MCF 10A (cell line): ENCODE measurements around the gene CAMK1D. TPM values are rescaled to one million over a fixed set of nuclear protein-coding genes. Genes with fewer than 3 reads are reported as not detected.

Experiments used
- BruUV-seq: library from RNA; stranded (reverse); fragments of 400-500 nt; replicated peaks from 2 replicates; lab custom pipeline; 2021; lab: Mats Ljungman, UMichigan
- CTCF ChIA-PET: fragments of 300-600 bp; sonication (Branson Sonifier 250); formaldehyde crosslinking; extraction: SDS; loops from one replicate; lab custom pipeline; 2021; ENCODE audit warnings: antibody characterized with exemption, inconsistent platforms; lab: Yijun Ruan, JAX
- POLR2A ChIA-PET: fragments of 300-600, 350-650 bp; sonication (Branson Sonifier 250); formaldehyde crosslinking; extraction: SDS; loops from one replicate; lab custom pipeline; 2020; ENCODE audit warnings: antibody characterized with exemption, inconsistent platforms; lab: Yijun Ruan, JAX
- DNase-seq: peaks from one replicate; pipeline ENCODE4 v3.0.0-alpha.2; 2018; ENCODE audit not compliant: unreplicated experiment
- H3K27ac Mint-ChIP-seq: one replicate; pipeline ENCODE4 v1.8.0; 2022; ENCODE audit warnings: mild to moderate bottlenecking, low read depth, mixed read lengths; ENCODE audit not compliant: unreplicated experiment
- H3K27me3 Mint-ChIP-seq: one replicate; pipeline ENCODE4 v1.8.0; 2022; ENCODE audit warnings: mixed read lengths; ENCODE audit not compliant: insufficient read depth, unreplicated experiment
- H3K36me3 Mint-ChIP-seq: one replicate; pipeline ENCODE4 v1.8.0; 2022; ENCODE audit warnings: mild to moderate bottlenecking, moderate library complexity, mixed read lengths; ENCODE audit not compliant: insufficient read depth, unreplicated experiment
- H3K4me1 Mint-ChIP-seq: one replicate; pipeline ENCODE4 v1.8.0; 2022; ENCODE audit warnings: mixed read lengths; ENCODE audit not compliant: insufficient read depth, unreplicated experiment
- H3K4me3 Mint-ChIP-seq: one replicate; pipeline ENCODE4 v1.8.0; 2022; ENCODE audit warnings: mild to moderate bottlenecking, moderate library complexity, mixed read lengths; ENCODE audit not compliant: unreplicated experiment
- H3K9me3 Mint-ChIP-seq: one replicate; pipeline ENCODE4 v1.8.0; 2022; ENCODE audit warnings: mixed read lengths; ENCODE audit not compliant: unreplicated experiment
- intact Hi-C: fragments of 100-400 bp; cut with micrococcal nuclease; formaldehyde crosslinking; loops from 2 replicates; pipeline ENCODE4 v1.14.1; 2022
- total RNA-seq: library from RNA; stranded (reverse); gene quantifications from 2 replicates; pipeline ENCODE4 v1.2.3, GENCODE V29; 2022
- TF ChIP-seq, protein P1 (sequence below): fragments of 200-600 bp; IDR thresholded peaks from one replicate; pipeline ENCODE4 v1.8.0; 2022; ENCODE audit warnings: antibody characterized with exemption, mild to moderate bottlenecking; ENCODE audit not compliant: unreplicated experiment

CAMK1D gene
- total RNA-seq, 1 experiment from 2014 or later, result 1.7 TPM

DNA sequence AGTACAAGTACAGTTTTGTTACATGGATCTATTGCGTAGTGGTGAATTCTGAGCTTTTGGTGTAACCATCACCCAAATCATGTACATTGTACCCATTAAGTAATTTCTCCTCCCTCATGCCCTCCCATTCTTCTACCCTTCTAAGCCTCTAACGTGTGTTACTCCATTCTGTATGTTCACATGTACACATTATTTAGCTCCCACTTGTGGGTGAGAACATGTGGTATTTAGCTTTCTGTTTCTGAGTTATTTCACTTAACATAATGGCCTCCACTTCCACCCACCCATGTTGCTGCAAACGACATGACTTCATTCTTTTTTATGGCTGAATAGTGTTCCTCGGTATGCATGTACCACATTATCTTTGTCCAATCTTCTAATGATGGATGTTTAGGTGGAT lies 251.3 kb downstream of the CAMK1D start:
- DNase-seq, result no peak
- Mint-ChIP-seq H3K9me3 (no peaks in the 10 kb centered on the region), H3K36me3 (no peaks in the 10 kb centered on the region), H3K27me3 (no peaks in the 10 kb centered on the region), H3K4me1 (no peaks in the 10 kb centered on the region), H3K4me3 (no peak overlapping the region), H3K27ac (no peak overlapping the region)
- POLR2A ChIA-PET, result interaction anchor here (1.3 kb wide), 1 partner anchor 11 kb away, joined by 3 read pairs; no protein-coding TSS in a partner anchor
- no TSS peak for BruUV-seq
- TF ChIP-seq, protein P1, sequence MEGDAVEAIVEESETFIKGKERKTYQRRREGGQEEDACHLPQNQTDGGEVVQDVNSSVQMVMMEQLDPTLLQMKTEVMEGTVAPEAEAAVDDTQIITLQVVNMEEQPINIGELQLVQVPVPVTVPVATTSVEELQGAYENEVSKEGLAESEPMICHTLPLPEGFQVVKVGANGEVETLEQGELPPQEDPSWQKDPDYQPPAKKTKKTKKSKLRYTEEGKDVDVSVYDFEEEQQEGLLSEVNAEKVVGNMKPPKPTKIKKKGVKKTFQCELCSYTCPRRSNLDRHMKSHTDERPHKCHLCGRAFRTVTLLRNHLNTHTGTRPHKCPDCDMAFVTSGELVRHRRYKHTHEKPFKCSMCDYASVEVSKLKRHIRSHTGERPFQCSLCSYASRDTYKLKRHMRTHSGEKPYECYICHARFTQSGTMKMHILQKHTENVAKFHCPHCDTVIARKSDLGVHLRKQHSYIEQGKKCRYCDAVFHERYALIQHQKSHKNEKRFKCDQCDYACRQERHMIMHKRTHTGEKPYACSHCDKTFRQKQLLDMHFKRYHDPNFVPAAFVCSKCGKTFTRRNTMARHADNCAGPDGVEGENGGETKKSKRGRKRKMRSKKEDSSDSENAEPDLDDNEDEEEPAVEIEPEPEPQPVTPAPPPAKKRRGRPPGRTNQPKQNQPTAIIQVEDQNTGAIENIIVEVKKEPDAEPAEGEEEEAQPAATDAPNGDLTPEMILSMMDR, result no peak
- intact Hi-C loops, result no loop called here
- CTCF ChIA-PET, result interaction anchor here (1.0 to 1.1 kb wide), 2 partner anchors 9 to 117 kb away, joined by 4 read pairs; no protein-coding TSS in a partner anchor

DNA sequence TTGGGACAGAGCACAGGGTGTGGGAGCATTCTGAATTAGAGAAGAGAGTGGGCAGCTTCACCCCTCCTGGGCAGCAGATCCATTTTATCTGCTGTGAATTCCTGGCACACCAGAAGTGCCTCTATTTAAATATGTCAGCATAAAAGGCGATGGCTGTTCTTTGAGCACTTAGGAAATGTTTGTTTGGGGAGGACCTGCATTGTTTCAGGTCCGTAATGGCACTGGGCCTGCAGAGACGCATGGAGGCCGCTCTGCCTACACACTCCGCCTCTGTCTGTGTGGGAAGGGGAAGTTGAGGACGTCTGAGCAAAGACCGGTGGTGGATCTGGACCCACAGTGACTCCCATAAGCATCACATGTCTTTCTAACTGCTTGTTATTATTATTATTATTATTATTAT lies 253.2 kb downstream of the CAMK1D start:
- no TSS peak for BruUV-seq
- Mint-ChIP-seq H3K36me3 (no peaks in the 10 kb centered on the region), H3K4me3 (no peak overlapping the region), H3K27ac (no peak overlapping the region), H3K9me3 (no peaks in the 10 kb centered on the region), H3K4me1 (no peaks in the 10 kb centered on the region), H3K27me3 (no peaks in the 10 kb centered on the region)
- ChIA-PET POLR2A (no interaction called here), CTCF (interaction anchor here (0.6 kb wide), 1 partner anchor 1442 kb away, joined by 3 read pairs; no protein-coding TSS in a partner anchor)
- DNase-seq, result no peak
- TF ChIP-seq, protein P1, result no peak
- intact Hi-C loops, result no loop called here

DNA sequence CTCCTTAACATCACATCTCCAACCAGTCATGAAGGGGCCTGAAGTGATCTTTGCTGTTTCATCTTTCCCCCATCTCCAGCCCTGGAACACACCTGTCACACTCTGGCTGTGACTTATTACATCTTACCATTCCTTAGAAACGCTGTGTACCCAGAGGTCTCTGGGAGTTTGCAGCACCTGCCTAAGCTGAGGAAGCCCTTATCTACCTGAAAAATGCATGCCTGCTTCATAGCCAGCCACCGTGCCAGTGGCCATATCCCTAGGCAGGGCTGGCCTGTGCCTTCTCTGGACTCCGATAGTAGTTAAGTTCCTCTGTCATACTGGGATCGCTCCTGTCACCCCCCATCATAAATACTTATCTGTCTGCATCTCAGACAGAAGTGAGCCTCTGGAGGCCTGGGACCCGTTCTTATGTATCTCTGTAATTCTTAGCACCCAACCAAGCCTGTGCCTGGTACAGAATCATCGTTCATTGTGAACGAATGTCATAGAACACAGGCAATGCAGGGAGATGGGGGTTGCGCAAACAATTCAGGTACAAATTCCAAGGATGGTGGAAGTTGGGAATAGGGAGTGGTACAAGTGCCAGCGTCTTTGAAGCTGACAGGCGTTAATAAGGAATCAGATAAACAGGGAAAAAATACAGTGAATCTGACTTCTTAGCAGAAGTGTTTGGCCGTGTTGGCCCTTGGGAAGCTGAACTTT lies 254.6 kb downstream of the CAMK1D start:
- H3K36me3 Mint-ChIP-seq, result no peaks in the 10 kb centered on the region
- intact Hi-C loops, result no loop called here
- CTCF ChIA-PET, result no interaction called here
- no TSS peak for BruUV-seq
- peak overlapping the region; percentile 5 for H3K27ac Mint-ChIP-seq
- no peak overlapping the region for H3K4me3 Mint-ChIP-seq
- H3K4me1 Mint-ChIP-seq, result no peaks in the 10 kb centered on the region
- no peaks in the 10 kb centered on the region for H3K27me3 Mint-ChIP-seq
- H3K9me3 Mint-ChIP-seq, result no peaks in the 10 kb centered on the region
- POLR2A ChIA-PET, result no interaction called here
- TF ChIP-seq, protein P1, result no peak
- no peak for DNase-seq

DNA sequence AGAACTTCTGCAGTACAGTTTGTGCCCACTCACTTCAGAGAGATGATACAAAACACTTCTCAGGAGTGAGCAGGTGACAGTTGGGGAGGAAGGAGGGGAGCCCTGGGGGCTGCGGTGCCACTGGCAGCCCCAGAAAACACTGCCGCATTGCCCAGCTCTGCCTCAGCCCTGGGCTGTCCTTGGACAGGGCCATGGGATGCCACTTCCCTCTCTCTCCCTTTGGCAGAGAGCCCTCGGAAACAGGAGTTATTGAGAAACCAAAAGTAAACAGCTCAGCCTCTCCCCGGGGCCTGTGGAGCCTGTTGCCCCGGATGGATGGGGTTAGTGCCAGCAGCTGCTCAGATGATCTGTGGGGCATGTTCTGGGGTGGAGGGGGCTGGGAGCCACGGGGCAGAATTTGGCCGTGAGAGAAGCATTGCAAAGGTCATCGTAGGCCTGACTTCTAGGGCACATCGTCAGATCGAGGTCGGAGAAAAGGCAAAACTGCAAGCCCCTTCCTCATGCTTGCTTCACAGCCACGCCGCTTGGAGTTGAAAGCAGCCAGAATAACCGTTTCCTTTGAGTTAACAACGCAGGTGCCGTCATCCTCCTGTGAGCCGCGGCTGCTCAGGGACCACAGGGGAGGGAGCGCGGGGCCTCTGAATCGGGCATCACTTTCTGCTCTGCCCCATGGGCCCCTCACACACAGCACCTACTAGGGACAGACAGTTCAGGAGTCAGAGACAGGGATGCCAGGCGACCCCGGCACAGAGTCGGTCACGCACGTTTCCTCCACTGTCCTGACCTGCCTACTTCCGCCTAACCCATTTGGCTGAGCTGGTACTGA lies 256.4 kb downstream of the CAMK1D start:
- ChIA-PET CTCF (interaction anchor here (0.7 kb wide), 1 partner anchor 9 kb away, joined by 3 read pairs; no protein-coding TSS in a partner anchor), POLR2A (interaction anchor here (0.7 to 1.0 kb wide), 2 partner anchors 21 to 23 kb away, joined by 3 to 4 read pairs; no protein-coding TSS in a partner anchor)
- Mint-ChIP-seq H3K36me3 (no peaks in the 10 kb centered on the region), H3K27me3 (no peaks in the 10 kb centered on the region), H3K9me3 (no peaks in the 10 kb centered on the region), H3K4me1 (no peaks in the 10 kb centered on the region), H3K27ac (peak overlapping the region; percentile 73), H3K4me3 (peak overlapping the region; percentile 12)
- peak; percentile 89 for DNase-seq
- TF ChIP-seq, protein P1, result no peak
- no TSS peak for BruUV-seq
- intact Hi-C loops, result no loop called here
